ENCODE data around the gene ZNF831.

Gene ZNF831

GRCh38 chr20:59305908-59306655 is 142.5 kb downstream of the ZNF831 start:
- no peak for DNase-seq (ENCODE audit: insufficient read length)
- TF ChIP-seq TAF1 (IDR thresholded peaks at IDR 0.05; ENCODE audit: borderline replicate concordance, low read depth, low read length), result no peak
- TF ChIP-seq POLR2AphosphoS5 (IDR thresholded peaks at IDR 0.05; ENCODE audit: low read depth, low read length), result no peak
- TF ChIP-seq POLR2A (IDR thresholded peaks at IDR 0.05; ENCODE audit: low read depth, low read length), result no peak
- FAIRE-seq, result no peak

GRCh38 chr20:59307270-59307669 is 143.6 kb downstream of the ZNF831 start:
- no peak for TF ChIP-seq POLR2A (IDR thresholded peaks at IDR 0.05; ENCODE audit: low read depth, low read length)
- TF ChIP-seq TAF1 (IDR thresholded peaks at IDR 0.05; ENCODE audit: borderline replicate concordance, low read depth, low read length), result no peak
- TF ChIP-seq POLR2AphosphoS5 (IDR thresholded peaks at IDR 0.05; ENCODE audit: low read depth, low read length), result no peak
- FAIRE-seq (no peak), DNase-seq (ENCODE audit: insufficient read length) (no peak)
